Common myeloid progenitor, CD34-positive (primary cell): Measurements from ENCODE around the gene VASP.
A peak's percentile ranks its signal among the peaks of the same experiment; 100 is the strongest.

Experiments
- CTCF ChIA-PET: fragments of 350-600 bp; sonication (Branson Sonifier 250); formaldehyde crosslinking; loops from one replicate; lab custom pipeline; 2021; ENCODE audit warnings: antibody characterized with exemption; lab: Charles Lee
- POLR2A ChIA-PET: fragments of 350-600 bp; sonication (Branson Sonifier 250); formaldehyde crosslinking; loops from one replicate; lab custom pipeline; 2021; ENCODE audit warnings: antibody characterized with exemption; lab: Charles Lee
- DNase-seq, 3 donors: peaks; one replicate each; pipeline versions ENCODE4 v3.0.0 to v3.0.0-alpha.2; 2013
- H3K27ac ChIP-seq, 2 experiments: 1 replicate in 1 of 2; 2 replicates in 1 of 2; pipeline ENCODE4 v1.7.0; 2013; ENCODE audit warnings: inconsistent platforms in 2 of 2, low read length in 2 of 2, mild to moderate bottlenecking in 2 of 2, low read depth in 1 of 2, moderate library complexity in 1 of 2; ENCODE audit not compliant: severe bottlenecking in 2 of 2, insufficient read depth in 1 of 2, poor library complexity in 1 of 2
- H3K27me3 ChIP-seq, 5 experiments: replicated peaks in 2 of 5; 1 replicate in 3 of 5; 2 replicates in 2 of 5; pipeline versions ENCODE4 v1.6.1 to v1.7.0; 2013; ENCODE audit warnings: low read length in 4 of 5, mild to moderate bottlenecking in 2 of 5, moderate library complexity in 2 of 5, inconsistent platforms in 1 of 5; ENCODE audit not compliant: insufficient read depth in 5 of 5, control insufficient read depth in 4 of 5
- H3K36me3 ChIP-seq, 4 experiments: 1 replicate in 2 of 4; 2 replicates in 2 of 4; pipeline versions ENCODE4 v1.6.1 to v1.7.0; 2013; ENCODE audit warnings: low read length in 3 of 4, control low read depth in 1 of 4, mild to moderate bottlenecking in 1 of 4; ENCODE audit not compliant: control insufficient read depth in 4 of 4, insufficient read depth in 4 of 4
- H3K4me1 ChIP-seq, 4 experiments: 1 replicate in 3 of 4; 2 replicates in 1 of 4; pipeline versions ENCODE4 v1.6.1 to v1.7.1; 2013; ENCODE audit warnings: low read length in 3 of 4, mild to moderate bottlenecking in 3 of 4, control low read depth in 1 of 4, inconsistent platforms in 1 of 4, moderate library complexity in 1 of 4; ENCODE audit not compliant: control insufficient read depth in 4 of 4, insufficient read depth in 4 of 4; ENCODE audit errors: control extremely low read depth in 1 of 4
- H3K4me3 ChIP-seq, 7 experiments: 1 replicate in 4 of 7; 2 replicates in 3 of 7; pipeline versions ENCODE4 v1.5.1 to v1.7.0; 2013; ENCODE audit warnings: mild to moderate bottlenecking in 7 of 7, low read length in 6 of 7, moderate library complexity in 6 of 7, inconsistent platforms in 2 of 7, low read depth in 2 of 7, control low read depth in 1 of 7; ENCODE audit not compliant: insufficient read depth in 4 of 7, control insufficient read depth in 1 of 7; ENCODE audit errors: extremely low read depth in 1 of 7
- H3K9me3 ChIP-seq, 5 experiments: 1 replicate in 4 of 5; 2 replicates in 1 of 5; pipeline versions ENCODE4 v1.6.1 to v1.7.1; 2013; ENCODE audit warnings: low read length in 4 of 5, mild to moderate bottlenecking in 2 of 5, inconsistent platforms in 1 of 5, low read depth in 1 of 5, moderate library complexity in 1 of 5; ENCODE audit not compliant: control insufficient read depth in 4 of 5, insufficient read depth in 2 of 5; ENCODE audit errors: control extremely low read depth in 1 of 5
- WGBS: methylation state at CpG from one replicate; pipeline ENCODE4 v1.1.5; 2013; ENCODE audit not compliant: insufficient coverage; 5-methylcytosine and 5-hydroxymethylcytosine counted together

VASP gene

DNA sequence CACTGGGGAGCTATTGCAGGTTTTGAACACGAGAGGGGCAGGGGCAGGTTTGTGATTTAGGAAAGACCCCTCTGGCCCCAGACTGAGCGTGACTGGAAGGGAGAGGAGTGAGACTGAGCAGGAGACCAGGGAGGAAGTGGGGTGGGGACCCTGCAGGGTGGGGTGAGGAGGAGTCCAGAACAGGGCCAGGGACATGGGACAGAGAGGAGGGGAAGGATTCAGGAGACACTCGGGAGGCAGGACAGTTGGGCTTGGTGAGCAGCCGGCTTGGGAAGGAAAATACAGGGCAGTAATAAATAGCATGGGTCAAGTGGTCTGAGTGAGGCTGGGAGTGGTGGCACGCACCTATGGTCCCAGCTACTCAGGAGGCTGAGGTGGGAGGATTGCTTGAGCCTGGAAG is 30.1 kb upstream of the VASP start:
- CTCF ChIA-PET = interaction anchor here (0.7 to 13.7 kb wide), 6 partner anchors 10 to 75 kb away, joined by 3 to 289 read pairs (median 42); partner anchors contain the start of genes FOSB and PPP1R13L
- WGBS = 28% methylated on average over 4 of the region's 5 CpGs
- Histone ChIP-seq H3K27ac (no peak overlapping the region), H3K4me3 (no peak overlapping the region), H3K36me3 (peaks cover 0 to 9% (median 4%) of the 10 kb centered on the region in 4 experiments), H3K9me3 (no peaks in the 10 kb centered on the region), H3K4me1 (peaks cover 6 to 24% (median 14%) of the 10 kb centered on the region in 4 experiments), H3K27me3 (peaks cover 0 to 45% (median 19%) of the 10 kb centered on the region in 5 experiments)
- POLR2A ChIA-PET = interaction anchor here (0.8 to 2.1 kb wide), 2 partner anchors 37 kb away, joined by 4 to 29 read pairs; no protein-coding TSS in a partner anchor
- DNase-seq = no peak

DNA sequence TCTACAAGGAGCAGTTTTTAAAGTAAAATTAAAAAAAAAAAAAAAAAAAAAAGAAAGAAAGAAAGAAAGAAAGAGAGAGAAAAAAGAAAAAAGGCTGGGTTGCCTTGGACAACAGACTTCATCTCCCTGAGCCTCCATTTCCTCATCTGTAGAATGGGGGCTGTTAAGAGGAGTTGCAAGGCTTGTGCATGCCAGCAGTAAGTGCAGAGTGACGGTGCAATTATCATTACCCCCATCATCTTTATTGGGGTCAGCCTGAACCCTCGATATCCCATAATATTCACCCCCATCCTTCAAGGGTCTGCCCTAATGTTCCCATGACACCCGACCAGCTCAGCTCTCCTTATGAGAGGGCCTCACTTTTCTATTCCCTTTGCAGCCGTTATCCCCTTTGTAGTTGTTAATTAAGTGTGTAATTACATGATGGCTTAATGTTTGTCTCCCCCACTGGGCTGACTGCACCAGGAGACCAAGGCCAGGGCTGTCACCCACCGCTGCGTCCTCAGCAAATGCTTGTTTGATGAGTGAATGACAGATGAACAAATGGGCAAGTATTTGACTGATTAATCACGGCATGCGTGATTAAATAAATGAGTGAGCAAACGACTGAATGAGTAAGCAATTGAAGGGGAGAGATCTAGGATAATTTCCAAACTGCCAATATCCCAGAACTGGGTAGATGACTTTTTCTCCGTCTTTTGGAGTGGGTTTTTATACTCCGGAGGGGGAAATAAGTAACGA is 29.4 kb upstream of the VASP start:
- Histone ChIP-seq H3K4me3 (peak overlapping the region in 6 of 7 experiments; percentile 67 to 98 (median 76)), H3K9me3 (no peaks in the 10 kb centered on the region), H3K36me3 (peaks cover 0 to 2% (median under 1%) of the 10 kb centered on the region in 4 experiments), H3K27me3 (peaks cover 0 to 38% (median 12%) of the 10 kb centered on the region in 5 experiments), H3K4me1 (peaks cover 6 to 21% (median 11%) of the 10 kb centered on the region in 4 experiments), H3K27ac (peak overlapping the region in 1 of 2 experiments; percentile 99)
- DNase-seq = peak in 1 of 3 donors; percentile 73
- POLR2A ChIA-PET = interaction anchor here (0.7 to 2.1 kb wide), 6 partner anchors 9 to 1748 kb away, joined by 3 to 29 read pairs (median 4); partner anchors contain the start of genes FOSB and PPP1R13L
- CTCF ChIA-PET = interaction anchor here (0.9 to 13.7 kb wide), 14 partner anchors 11 to 164 kb away, joined by 3 to 289 read pairs (median 12); partner anchors contain the start of genes FOSB and PPP1R13L
- WGBS = 3% methylated on average over 8 of the region's 12 CpGs

DNA sequence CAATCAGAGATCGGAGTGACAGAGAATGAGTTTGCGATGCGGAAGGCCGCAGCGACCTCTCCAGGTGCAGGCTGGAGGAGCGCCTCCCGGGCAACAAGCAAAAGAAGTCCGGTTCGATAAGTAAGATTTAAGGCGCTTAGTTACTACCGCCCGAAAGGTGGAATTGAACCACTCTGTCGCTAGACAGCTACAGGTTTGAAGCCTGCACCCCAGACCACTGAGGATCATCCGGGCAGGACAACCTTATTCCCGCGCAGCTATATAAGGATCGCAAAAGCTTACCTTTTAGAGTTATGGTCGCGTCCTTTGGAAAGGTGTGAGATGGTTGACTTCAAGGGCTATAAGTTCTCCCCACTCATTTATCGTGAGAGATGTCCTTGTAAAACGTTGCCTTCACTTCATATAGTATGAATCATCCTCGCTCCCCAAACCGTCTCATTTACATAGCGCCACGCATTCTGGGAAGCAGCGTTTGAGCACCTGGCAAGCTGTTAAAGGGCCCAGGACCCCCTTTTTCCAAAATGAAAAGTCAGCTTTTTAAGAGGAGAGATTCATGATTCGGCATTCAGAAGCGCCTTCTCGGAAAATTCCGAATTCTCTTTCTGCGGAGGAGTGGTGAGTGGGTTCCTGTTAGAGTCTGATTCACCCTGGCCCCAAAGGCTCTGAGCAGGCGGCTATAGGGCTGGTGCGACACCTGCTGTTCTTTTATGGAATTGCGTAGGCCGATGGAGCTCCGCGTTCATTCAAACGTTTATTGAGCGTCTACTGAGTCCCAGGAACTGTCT is 28.6 kb upstream of the VASP start:
- peaks cover 0 to 30% (median 12%) of the 10 kb centered on the region in 5 experiments for H3K27me3 ChIP-seq
- 0% methylated on average over 36 of the region's 39 CpGs for WGBS

DNA sequence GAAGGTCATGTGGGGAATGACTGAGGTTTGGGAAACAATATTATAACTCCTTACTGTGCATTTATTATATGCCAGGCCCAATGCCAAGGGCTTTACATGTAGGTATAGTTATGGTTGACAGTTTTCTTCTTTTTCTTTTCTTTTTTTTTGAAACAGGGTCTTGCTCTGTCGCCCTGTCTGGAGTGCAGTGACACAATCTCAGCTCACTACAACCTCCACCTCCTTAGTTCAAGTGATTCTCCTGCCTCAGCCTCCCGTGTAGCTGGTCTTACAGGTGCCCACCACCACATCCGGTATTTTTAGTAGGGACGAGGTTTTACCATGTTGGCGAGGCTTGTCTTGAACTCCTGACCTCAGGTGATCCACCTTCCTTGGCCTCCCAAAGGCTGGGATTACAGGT is 24.2 kb upstream of the VASP start:
- CTCF ChIA-PET = interaction anchor here (13.7 kb wide), 1 partner anchor 47 kb away, joined by 289 read pairs; no protein-coding TSS in a partner anchor
- DNase-seq = no peak
- no peaks in the 10 kb centered on the region for H3K27me3 ChIP-seq
- no peak overlapping the region for H3K27ac ChIP-seq
- 94% methylated on average over 5 of the region's 5 CpGs for WGBS
- peaks cover 6 to 20% (median 10%) of the 10 kb centered on the region in 4 experiments for H3K4me1 ChIP-seq
- POLR2A ChIA-PET = no interaction called here
- no peak overlapping the region for H3K4me3 ChIP-seq
- H3K9me3 ChIP-seq = no peaks in the 10 kb centered on the region
- no peaks in the 10 kb centered on the region for H3K36me3 ChIP-seq

More for the DNA sequence above, 28.6 kb upstream of the VASP start:
- peaks cover 5 to 21% (median 11%) of the 10 kb centered on the region in 4 experiments for H3K4me1 ChIP-seq
- H3K9me3 ChIP-seq = no peaks in the 10 kb centered on the region
- H3K36me3 ChIP-seq = no peaks in the 10 kb centered on the region
- DNase-seq = peak; percentile 90 to 93 (median 93)
- CTCF ChIA-PET = interaction anchor here (0.9 to 13.7 kb wide), 16 partner anchors 10 to 164 kb away, joined by 3 to 289 read pairs (median 8); partner anchors contain the start of genes ERCC1, FOSB and PPP1R13L
- POLR2A ChIA-PET = interaction anchor here (0.7 to 2.1 kb wide), 8 partner anchors 10 to 1747 kb away, joined by 3 to 29 read pairs (median 4); partner anchors contain the start of genes FOSB and PPP1R13L
- H3K4me3 ChIP-seq = peak overlapping the region; percentile 50 to 98 (median 69)
- H3K27ac ChIP-seq = peak overlapping the region; percentile 99

DNA sequence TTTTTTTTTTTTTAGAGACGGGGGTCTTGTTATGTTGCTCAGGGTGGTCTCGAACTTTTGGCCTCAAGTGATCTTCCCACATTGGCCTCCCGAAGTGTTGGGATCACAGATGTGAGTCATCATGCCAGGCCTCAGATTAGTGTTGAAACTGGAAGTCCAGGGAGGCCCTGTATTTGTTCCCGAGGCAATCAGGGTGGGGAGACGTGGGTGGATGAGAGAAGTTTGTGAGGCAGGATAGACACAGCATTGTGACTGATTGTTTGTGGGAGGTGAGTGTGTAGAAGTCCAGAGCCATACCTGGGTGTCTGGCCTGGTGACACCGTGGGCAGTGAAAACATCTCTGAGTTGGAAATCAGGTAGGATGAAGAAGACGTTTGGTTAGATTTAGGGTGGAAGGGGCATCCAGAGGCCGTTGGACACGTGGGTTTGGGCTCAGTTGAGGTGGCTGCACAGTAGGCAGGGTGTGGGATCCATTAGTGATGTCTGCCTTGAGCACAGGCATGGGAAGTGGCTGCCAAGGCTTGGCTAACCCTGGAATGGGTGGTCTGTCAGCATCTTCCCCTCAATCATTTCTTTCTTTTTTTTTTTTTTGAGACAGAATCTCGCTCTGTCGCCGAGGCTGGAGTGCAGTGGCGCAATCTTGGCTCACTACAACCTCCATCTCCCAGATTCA is 22.9 kb upstream of the VASP start:
- ChIA-PET POLR2A (interaction anchor here (0.9 to 1.2 kb wide), 2 partner anchors 9 to 15 kb away, joined by 3 to 4 read pairs; no protein-coding TSS in a partner anchor), CTCF (interaction anchor here (0.7 to 13.7 kb wide), 14 partner anchors 10 to 161 kb away, joined by 3 to 289 read pairs (median 6); partner anchors contain the start of genes FOSB, OPA3 and PPP1R13L)
- H3K4me1 ChIP-seq = peaks cover 0 to 8% (median 6%) of the 10 kb centered on the region in 4 experiments
- WGBS = 96% methylated on average over 12 of the region's 13 CpGs
- H3K27ac ChIP-seq = no peak overlapping the region
- DNase-seq = no peak
- no peaks in the 10 kb centered on the region for H3K36me3 ChIP-seq
- no peaks in the 10 kb centered on the region for H3K27me3 ChIP-seq
- H3K9me3 ChIP-seq = no peaks in the 10 kb centered on the region
- no peak overlapping the region for H3K4me3 ChIP-seq
